ENCODE results near the gene NRG2. TPM values are rescaled to one million over a fixed set of nuclear protein-coding genes. Genes with fewer than 3 reads are reported as not detected.

Gene NRG2
- total and polyA plus RNA-seq, 2 of the 8 experiments (the other 6 are each of a cell fraction or from before 2014, with no cell fraction given): 0.27 to 0.54 TPM

DNA sequence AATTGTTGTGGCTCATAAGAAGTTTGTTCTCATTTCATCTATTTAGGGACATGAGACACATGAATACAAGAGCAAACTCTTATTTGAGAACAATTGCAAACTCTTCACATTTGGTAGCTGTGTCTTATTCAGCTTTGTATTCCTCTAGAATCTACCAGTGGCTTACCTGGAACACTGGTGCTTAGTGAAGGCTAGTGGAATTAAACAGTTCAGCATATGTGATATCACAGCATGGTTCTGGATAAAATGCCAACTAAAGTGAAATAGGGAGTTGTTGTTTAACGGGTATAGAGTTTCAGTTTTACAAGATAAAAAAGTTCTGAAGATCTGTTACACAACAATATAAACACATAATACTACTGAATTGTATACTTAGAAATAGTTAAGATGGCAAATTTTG lies 48.9 kb downstream of the NRG2 start (continued):
- TF ChIP-seq, protein P1, sequence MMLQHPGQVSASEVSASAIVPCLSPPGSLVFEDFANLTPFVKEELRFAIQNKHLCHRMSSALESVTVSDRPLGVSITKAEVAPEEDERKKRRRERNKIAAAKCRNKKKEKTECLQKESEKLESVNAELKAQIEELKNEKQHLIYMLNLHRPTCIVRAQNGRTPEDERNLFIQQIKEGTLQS (IDR thresholded peaks at IDR 0.05; ENCODE audit: insufficient read depth, low read depth, low read length): no peak
- TF ChIP-seq, protein P2, sequence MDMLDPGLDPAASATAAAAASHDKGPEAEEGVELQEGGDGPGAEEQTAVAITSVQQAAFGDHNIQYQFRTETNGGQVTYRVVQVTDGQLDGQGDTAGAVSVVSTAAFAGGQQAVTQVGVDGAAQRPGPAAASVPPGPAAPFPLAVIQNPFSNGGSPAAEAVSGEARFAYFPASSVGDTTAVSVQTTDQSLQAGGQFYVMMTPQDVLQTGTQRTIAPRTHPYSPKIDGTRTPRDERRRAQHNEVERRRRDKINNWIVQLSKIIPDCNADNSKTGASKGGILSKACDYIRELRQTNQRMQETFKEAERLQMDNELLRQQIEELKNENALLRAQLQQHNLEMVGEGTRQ (IDR thresholded peaks at IDR 0.05; ENCODE audit: low read length): no peak
- TF ChIP-seq PHF8 (conservative IDR thresholded peaks at IDR 0.05; ENCODE audit: low read depth, low read length): no peak

All from H1 (cell line).